Mesenchymal stem cell (in vitro differentiated cells and primary cell): ENCODE data around the gene DHCR7.

Experiments
- DNase-seq: peaks from one replicate; pipeline ENCODE4 v3.0.0-alpha.2; 2013
- H2AFZ ChIP-seq: one replicate; pipeline ENCODE4 v1.6.1; 2013; ENCODE audit warnings: low read depth, mild to moderate bottlenecking, control low read depth, inconsistent platforms, low read length, moderate library complexity
- H2AK5ac ChIP-seq: 2 replicates; pipeline ENCODE4 v1.6.1; 2013; ENCODE audit warnings: low read length, moderate library complexity, mild to moderate bottlenecking, inconsistent platforms; ENCODE audit not compliant: severe bottlenecking
- H2BK120ac ChIP-seq: one replicate; pipeline ENCODE4 v1.6.1; 2013; ENCODE audit warnings: low read depth, mild to moderate bottlenecking, inconsistent platforms, low read length, moderate library complexity
- H2BK12ac ChIP-seq, 2 experiments: one replicate each; pipeline ENCODE4 v1.6.1; 2013; ENCODE audit warnings: inconsistent platforms in 2 of 2, low read length in 2 of 2, mild to moderate bottlenecking in 2 of 2, moderate library complexity in 2 of 2, control low read depth in 1 of 2
- H2BK15ac ChIP-seq: one replicate; pipeline ENCODE4 v1.6.1; 2013; ENCODE audit warnings: mild to moderate bottlenecking, low read depth, inconsistent platforms; ENCODE audit not compliant: poor library complexity, severe bottlenecking
- H2BK5ac ChIP-seq: 2 replicates; pipeline ENCODE4 v1.6.1; 2013; ENCODE audit warnings: low read depth, mild to moderate bottlenecking, low read length, control low read depth, inconsistent platforms; ENCODE audit not compliant: poor library complexity, severe bottlenecking
- H3K14ac ChIP-seq, 2 experiments: one replicate each; pipeline ENCODE4 v1.6.1; 2013; ENCODE audit warnings: inconsistent platforms in 2 of 2, low read length in 2 of 2, control low read depth in 1 of 2, mild to moderate bottlenecking in 1 of 2, moderate library complexity in 1 of 2
- H3K18ac ChIP-seq, 2 experiments: one replicate each; pipeline ENCODE4 v1.6.1; 2013; ENCODE audit warnings: inconsistent platforms in 2 of 2, low read length in 2 of 2, control low read depth in 1 of 2, low read depth in 1 of 2, mild to moderate bottlenecking in 1 of 2
- H3K23ac ChIP-seq, 2 experiments: one replicate each; pipeline ENCODE4 v1.6.1; 2013; ENCODE audit warnings: inconsistent platforms in 2 of 2, low read length in 2 of 2, mild to moderate bottlenecking in 2 of 2, moderate library complexity in 2 of 2, control low read depth in 1 of 2
- H3K27ac ChIP-seq: 2 replicates; pipeline ENCODE4 v1.5.1; 2013; ENCODE audit warnings: mild to moderate bottlenecking, moderate library complexity, low read length, control low read depth, inconsistent platforms; ENCODE audit not compliant: poor library complexity, severe bottlenecking
- H3K27me3 ChIP-seq, 2 experiments: 2 replicates each; pipeline versions ENCODE4 v1.6.1 to v1.7.0; 2013; ENCODE audit warnings: low read length in 2 of 2, mild to moderate bottlenecking in 2 of 2, moderate library complexity in 2 of 2, control low read depth in 1 of 2, inconsistent platforms in 1 of 2; ENCODE audit not compliant: control insufficient read depth in 1 of 2, insufficient read depth in 1 of 2
- H3K36me3 ChIP-seq, 2 experiments: 2 replicates each; pipeline versions ENCODE4 v1.6.1 to v1.7.0; 2013; ENCODE audit warnings: low read length in 2 of 2, control low read depth in 1 of 2, inconsistent platforms in 1 of 2, low read depth in 1 of 2, mild to moderate bottlenecking in 1 of 2; ENCODE audit not compliant: insufficient read depth in 2 of 2, control insufficient read depth in 1 of 2
- H3K4ac ChIP-seq, 2 experiments: one replicate each; pipeline ENCODE4 v1.6.1; 2013; ENCODE audit warnings: inconsistent platforms in 2 of 2, low read length in 2 of 2, mild to moderate bottlenecking in 2 of 2, moderate library complexity in 2 of 2, control low read depth in 1 of 2, low read depth in 1 of 2
- H3K4me1 ChIP-seq: 2 replicates; pipeline ENCODE4 v1.6.1; 2013; ENCODE audit warnings: low read depth, low read length, control low read depth; ENCODE audit not compliant: control insufficient read depth, insufficient read depth
- H3K4me2 ChIP-seq: 2 replicates; pipeline ENCODE4 v1.6.1; 2013; ENCODE audit warnings: low read length, mild to moderate bottlenecking, inconsistent platforms; ENCODE audit not compliant: poor library complexity, severe bottlenecking
- H3K4me3 ChIP-seq, 2 experiments: 2 replicates each; pipeline versions ENCODE4 v1.5.1 to v1.7.0; 2013; ENCODE audit warnings: low read length in 2 of 2, mild to moderate bottlenecking in 2 of 2, control low read depth in 1 of 2, low read depth in 1 of 2; ENCODE audit not compliant: insufficient read depth in 1 of 2
- H3K79me1 ChIP-seq: replicated peaks from 2 replicates; pipeline ENCODE4 v1.6.1; 2013; ENCODE audit warnings: mild to moderate bottlenecking, control low read depth, low read length, inconsistent platforms; ENCODE audit not compliant: poor library complexity, severe bottlenecking
- H3K9ac ChIP-seq: 2 replicates; pipeline ENCODE4 v1.7.0; 2013; ENCODE audit warnings: mild to moderate bottlenecking, low read length, moderate library complexity
- H3K9me3 ChIP-seq: 2 replicates; pipeline ENCODE4 v1.7.0; 2013; ENCODE audit warnings: mild to moderate bottlenecking, low read length; ENCODE audit not compliant: control insufficient read depth
- H4K8ac ChIP-seq: one replicate; pipeline ENCODE4 v1.6.1; 2013; ENCODE audit warnings: inconsistent platforms, mild to moderate bottlenecking, low read length, moderate library complexity
- H4K91ac ChIP-seq: one replicate; pipeline ENCODE4 v1.6.1; 2013; ENCODE audit warnings: mild to moderate bottlenecking, low read length, inconsistent platforms
- WGBS: methylation state at CpG from one replicate; pipeline ENCODE4 v1.1.7; 2013; ENCODE audit warnings: mixed read lengths; 5-methylcytosine and 5-hydroxymethylcytosine counted together

DHCR7 gene

DNA sequence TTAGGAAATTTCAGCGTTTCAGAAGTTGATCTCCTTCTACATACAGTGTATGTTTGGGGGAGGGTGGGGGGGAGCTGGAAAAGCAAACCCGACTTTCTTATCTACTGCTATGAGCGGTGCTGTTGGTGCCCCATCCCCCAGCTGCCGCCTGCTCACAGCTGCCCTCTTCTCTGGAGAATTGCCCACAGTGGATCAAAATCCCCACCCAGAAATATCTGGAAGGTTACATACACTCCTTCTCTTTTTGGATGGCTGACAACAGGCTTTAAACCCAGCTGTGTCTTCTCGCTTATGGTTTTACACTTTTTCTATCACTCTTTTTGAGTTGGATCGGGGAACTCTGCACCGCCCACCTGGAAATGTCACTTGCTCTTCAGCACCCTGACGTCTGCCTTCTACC lies 56.4 kb downstream of the DHCR7 start:
- Histone ChIP-seq H2AFZ (no peak overlapping the region), H3K23ac (no peak overlapping the region)
- WGBS = 70% methylated on average over 7 of the region's 8 CpGs

DNA sequence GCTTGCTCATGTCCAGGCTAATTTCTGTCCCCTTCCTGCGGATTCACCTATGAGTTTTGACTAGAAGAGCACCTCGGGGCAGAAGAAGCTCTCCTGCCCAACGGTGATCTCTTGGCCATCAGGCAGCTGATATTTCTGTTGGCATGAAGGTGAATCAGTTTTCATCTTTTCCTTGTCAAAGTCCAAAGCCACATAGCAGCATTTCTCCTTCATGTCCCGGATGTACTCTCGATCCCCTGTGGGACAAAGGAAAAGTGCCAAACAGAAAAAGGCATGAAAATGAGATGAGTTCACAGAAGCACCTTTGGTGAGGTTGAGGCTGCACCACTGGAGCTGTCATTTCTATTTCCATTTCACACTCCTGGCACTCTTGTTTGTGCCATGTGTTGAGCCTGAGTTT lies 56.8 kb downstream of the DHCR7 start:
- H3K4me3 ChIP-seq = no peak overlapping the region
- no peak for DNase-seq
- H3K4me1 ChIP-seq = peaks cover 3% of the 10 kb centered on the region
- no peak overlapping the region for H2BK120ac ChIP-seq
- H3K4me2 ChIP-seq = no peak overlapping the region
- H2AFZ ChIP-seq = no peak overlapping the region
- no peak overlapping the region for H2BK15ac ChIP-seq
- no peak overlapping the region for H3K23ac ChIP-seq
- H4K8ac ChIP-seq = no peak overlapping the region
- H3K36me3 ChIP-seq = no peaks in the 10 kb centered on the region
- WGBS = 80% methylated on average over 5 of the region's 5 CpGs
- no peak overlapping the region for H2AK5ac ChIP-seq
- H3K27me3 ChIP-seq = peaks cover 59 to 96% of the 10 kb centered on the region in 2 experiments
- no peak overlapping the region for H3K9ac ChIP-seq
- H4K91ac ChIP-seq = no peak overlapping the region
- no peak overlapping the region for H3K27ac ChIP-seq
- H3K14ac ChIP-seq = no peak overlapping the region
- H3K79me1 ChIP-seq = no peaks in the 10 kb centered on the region
- H2BK12ac ChIP-seq = no peak overlapping the region
- H2BK5ac ChIP-seq = no peak overlapping the region
- no peak overlapping the region for H3K4ac ChIP-seq
- no peak overlapping the region for H3K18ac ChIP-seq
- peaks cover 16% of the 10 kb centered on the region for H3K9me3 ChIP-seq

More for the DNA sequence above, 56.4 kb downstream of the DHCR7 start:
- no peak overlapping the region for H3K27ac ChIP-seq
- H3K9me3 ChIP-seq = peaks cover 16% of the 10 kb centered on the region
- H2BK120ac ChIP-seq = no peak overlapping the region
- H3K4me3 ChIP-seq = no peak overlapping the region
- H3K9ac ChIP-seq = no peak overlapping the region
- no peak for DNase-seq
- H3K79me1 ChIP-seq = no peaks in the 10 kb centered on the region
- no peak overlapping the region for H3K4me2 ChIP-seq
- peaks cover 7% of the 10 kb centered on the region for H3K4me1 ChIP-seq
- no peak overlapping the region for H3K14ac ChIP-seq
- no peak overlapping the region for H2AK5ac ChIP-seq
- no peaks in the 10 kb centered on the region for H3K36me3 ChIP-seq
- no peak overlapping the region for H3K4ac ChIP-seq
- peaks cover 59 to 96% of the 10 kb centered on the region in 2 experiments for H3K27me3 ChIP-seq
- no peak overlapping the region for H2BK5ac ChIP-seq
- H4K91ac ChIP-seq = no peak overlapping the region
- H2BK15ac ChIP-seq = no peak overlapping the region
- H3K18ac ChIP-seq = no peak overlapping the region
- no peak overlapping the region for H4K8ac ChIP-seq
- no peak overlapping the region for H2BK12ac ChIP-seq

DNA sequence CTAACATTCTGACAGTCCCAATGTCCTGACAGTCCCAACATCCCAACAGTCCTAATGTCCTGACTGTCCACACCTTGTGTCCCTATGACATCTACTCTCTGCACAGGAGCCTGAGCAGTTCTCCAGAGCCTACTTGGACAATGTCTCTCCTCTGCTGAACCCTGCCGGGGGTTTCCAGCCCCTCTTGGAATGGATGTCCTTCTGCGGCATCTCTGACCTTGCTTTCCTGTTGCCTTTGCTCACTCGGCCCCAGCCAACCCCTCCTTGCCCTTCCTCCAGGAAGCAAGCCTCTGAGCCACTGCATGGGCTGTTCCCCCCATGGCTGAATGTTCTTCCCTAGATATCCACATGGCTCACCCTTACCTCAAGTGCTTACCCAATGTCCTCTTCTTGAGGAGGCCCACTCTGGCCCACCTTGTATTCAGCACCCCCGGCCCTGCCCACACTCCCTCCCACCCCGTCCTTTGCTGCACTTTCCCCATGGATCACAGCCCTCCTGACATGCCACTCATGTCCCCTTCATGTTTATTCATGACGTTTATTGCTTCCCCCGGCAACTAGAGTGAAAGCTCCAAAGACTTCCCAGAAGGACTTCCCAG lies 59.5 kb downstream of the DHCR7 start:
- H2AFZ ChIP-seq = no peak overlapping the region
- H3K9ac ChIP-seq = no peak overlapping the region
- no peak overlapping the region for H3K4ac ChIP-seq
- DNase-seq = no peak
- no peak overlapping the region for H4K8ac ChIP-seq
- no peak overlapping the region for H3K23ac ChIP-seq
- H2BK12ac ChIP-seq = no peak overlapping the region
- H3K14ac ChIP-seq = no peak overlapping the region
- H3K9me3 ChIP-seq = peaks cover 16% of the 10 kb centered on the region
- H3K4me1 ChIP-seq = no peaks in the 10 kb centered on the region
- H3K27ac ChIP-seq = no peak overlapping the region
- H3K18ac ChIP-seq = no peak overlapping the region
- H2BK120ac ChIP-seq = no peak overlapping the region
- no peak overlapping the region for H3K4me3 ChIP-seq
- no peaks in the 10 kb centered on the region for H3K79me1 ChIP-seq
- H3K4me2 ChIP-seq = no peak overlapping the region
- no peaks in the 10 kb centered on the region for H3K36me3 ChIP-seq
- H2AK5ac ChIP-seq = no peak overlapping the region
- peaks cover 50 to 88% of the 10 kb centered on the region in 2 experiments for H3K27me3 ChIP-seq
- WGBS = 76% methylated on average over 7 of the region's 7 CpGs
- no peak overlapping the region for H4K91ac ChIP-seq
- H2BK15ac ChIP-seq = no peak overlapping the region
- no peak overlapping the region for H2BK5ac ChIP-seq

DNA sequence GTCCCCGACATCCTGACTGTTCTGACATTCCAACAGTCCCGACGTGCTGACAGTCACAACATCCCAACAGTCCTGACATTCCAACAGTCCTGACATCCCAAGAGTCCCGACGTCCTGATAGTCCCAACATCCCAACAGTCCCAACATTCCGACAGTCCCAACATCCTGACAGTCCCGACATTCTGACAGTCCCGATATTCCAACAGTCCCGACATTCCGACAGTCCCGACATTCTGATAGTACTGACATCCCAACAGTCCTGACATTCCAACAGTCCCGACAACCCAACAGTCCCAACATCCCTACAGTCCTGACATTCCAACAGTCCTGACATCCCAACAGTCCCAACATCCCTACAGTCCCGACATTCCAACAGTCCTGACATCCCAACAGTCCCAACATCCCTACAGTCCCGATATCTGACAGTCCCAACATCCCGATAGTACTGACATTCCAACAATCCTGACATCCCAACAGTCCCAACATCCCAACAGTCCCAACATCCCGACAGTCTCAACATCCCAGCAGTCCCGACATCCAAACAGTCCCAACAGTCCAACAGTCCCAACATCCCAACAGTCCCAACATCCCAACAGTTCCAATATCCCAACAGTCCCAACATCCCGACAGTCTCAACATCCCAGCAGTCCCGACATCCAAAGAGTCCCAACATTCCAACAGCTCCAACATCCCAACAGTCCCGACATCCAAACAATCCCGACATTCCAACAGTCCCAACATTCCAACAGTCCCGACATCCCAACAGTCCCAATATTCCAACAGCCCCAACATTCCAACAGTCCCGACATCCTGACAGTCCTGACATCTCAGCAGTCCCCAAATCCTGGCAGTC lies 60.2 kb downstream of the DHCR7 start:
- H4K8ac ChIP-seq = no peak overlapping the region
- no peak overlapping the region for H3K4ac ChIP-seq
- H3K9me3 ChIP-seq = peaks cover 16% of the 10 kb centered on the region
- H3K23ac ChIP-seq = no peak overlapping the region
- no peaks in the 10 kb centered on the region for H3K79me1 ChIP-seq
- H3K14ac ChIP-seq = no peak overlapping the region
- DNase-seq = no peak
- H3K4me1 ChIP-seq = no peaks in the 10 kb centered on the region
- no peak overlapping the region for H4K91ac ChIP-seq
- H2AFZ ChIP-seq = no peak overlapping the region
- H3K9ac ChIP-seq = no peak overlapping the region
- H3K36me3 ChIP-seq = no peaks in the 10 kb centered on the region
- H3K27ac ChIP-seq = no peak overlapping the region
- no peak overlapping the region for H3K4me3 ChIP-seq
- 73% methylated on average over 23 of the region's 23 CpGs for WGBS
- H2BK5ac ChIP-seq = no peak overlapping the region
- no peak overlapping the region for H2BK12ac ChIP-seq
- H2AK5ac ChIP-seq = no peak overlapping the region
- no peak overlapping the region for H3K18ac ChIP-seq
- H3K27me3 ChIP-seq = peaks cover 48 to 86% of the 10 kb centered on the region in 2 experiments
- no peak overlapping the region for H2BK120ac ChIP-seq
- no peak overlapping the region for H2BK15ac ChIP-seq
- H3K4me2 ChIP-seq = no peak overlapping the region
